ENCODE results near the gene MIER1. TPM values are rescaled to one million over a fixed set of nuclear protein-coding genes. Genes with fewer than 3 reads are reported as not detected.
A peak's percentile ranks its signal among the peaks of the same experiment; 100 is the strongest.

Gene MIER1
- total RNA-seq, 1 donor from 2014 or later: 53.2 TPM

GRCh38 chr1:66982561-66983260 is 57.9 kb downstream of the MIER1 start:
- Mint-ChIP-seq H3K36me3 (ENCODE audit: low read depth) (peaks cover 30% of the 10 kb centered on the region), H3K27me3 (ENCODE audit: insufficient read depth) (no peaks in the 10 kb centered on the region), H3K9me3 (no peaks in the 10 kb centered on the region), H3K4me1 (ENCODE audit: low read depth) (peaks cover 35% of the 10 kb centered on the region), H3K27ac (peak overlapping the region; percentile 43), H3K4me3 (no peak overlapping the region)
- no peak for DNase-seq (ENCODE audit: low spot score)
- intact Hi-C loops (cut with micrococcal nuclease): loop anchor here (2.0 to 5.0 kb wide), 6 partner anchors 70 to 445 kb away; partner anchors contain the start of gene SLC35D1

- no peak for DNase-seq (ENCODE audit: low spot score)
- H3K27ac Mint-ChIP-seq: peak overlapping the region; percentile 56
- peaks cover 35% of the 10 kb centered on the region for H3K4me1 Mint-ChIP-seq (ENCODE audit: low read depth)
- intact Hi-C loops (cut with micrococcal nuclease): loop anchor here (5.0 kb wide), 5 partner anchors 68 to 443 kb away; partner anchors contain the start of gene SLC35D1
- H3K9me3 Mint-ChIP-seq: no peaks in the 10 kb centered on the region
- H3K27me3 Mint-ChIP-seq (ENCODE audit: insufficient read depth): no peaks in the 10 kb centered on the region
- peaks cover 31% of the 10 kb centered on the region for H3K36me3 Mint-ChIP-seq (ENCODE audit: low read depth)
- no peak overlapping the region for H3K4me3 Mint-ChIP-seq
These were observed 59.7 kb downstream of the MIER1 start for GRCh38 chr1:66984491-66984890.

- intact Hi-C loops (cut with micrococcal nuclease): no loop called here
- no peak overlapping the region for H3K27ac Mint-ChIP-seq
- H3K27me3 Mint-ChIP-seq (ENCODE audit: insufficient read depth): no peaks in the 10 kb centered on the region
- no peaks in the 10 kb centered on the region for H3K9me3 Mint-ChIP-seq
- peaks cover 34% of the 10 kb centered on the region for H3K36me3 Mint-ChIP-seq (ENCODE audit: low read depth)
- no peak overlapping the region for H3K4me3 Mint-ChIP-seq
- peaks cover 33% of the 10 kb centered on the region for H3K4me1 Mint-ChIP-seq (ENCODE audit: low read depth)
- DNase-seq (ENCODE audit: low spot score): no peak
These were observed 61.0 kb downstream of the MIER1 start for GRCh38 chr1:66985835-66986234.

GRCh38 chr1:66993076-66993475 is 68.3 kb downstream of the MIER1 start:
- H3K4me3 Mint-ChIP-seq: no peak overlapping the region
- no peaks in the 10 kb centered on the region for H3K27me3 Mint-ChIP-seq (ENCODE audit: insufficient read depth)
- intact Hi-C loops (cut with micrococcal nuclease): no loop called here

DNA sequence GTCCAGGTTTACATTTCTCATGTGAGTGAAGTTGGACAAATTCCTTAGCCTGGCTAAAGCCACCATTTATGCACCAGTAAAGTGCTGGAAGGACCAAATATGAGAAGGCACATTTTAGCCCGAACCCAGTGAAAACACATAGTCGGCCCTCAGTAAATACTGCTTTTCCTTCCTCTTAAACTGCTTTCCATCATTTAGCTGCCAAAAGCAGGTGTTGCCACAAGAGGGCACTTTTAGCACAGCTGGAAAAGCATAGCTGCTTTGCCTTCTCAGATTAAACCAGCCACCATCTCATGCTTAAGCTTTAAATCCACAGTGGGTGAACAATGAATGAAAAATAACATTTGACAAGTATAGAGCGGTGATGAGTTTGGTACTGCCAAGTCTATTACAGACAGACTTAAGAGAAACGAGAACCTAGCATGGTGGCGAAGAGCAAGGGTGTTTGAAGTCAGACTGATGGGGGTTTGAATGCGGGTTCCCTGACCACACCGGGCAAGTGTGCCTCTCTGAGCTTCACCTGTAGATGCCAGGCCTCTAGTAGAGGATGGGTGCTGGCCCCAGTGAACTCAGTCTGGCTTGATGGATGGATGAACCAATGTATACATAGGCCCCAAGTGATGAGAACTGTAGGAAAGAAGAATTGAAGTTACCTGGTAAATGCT is 71.4 kb downstream of the MIER1 start:
- peak; percentile 56 for DNase-seq (ENCODE audit: low spot score)
- Mint-ChIP-seq H3K9me3 (no peaks in the 10 kb centered on the region), H3K27me3 (ENCODE audit: insufficient read depth) (no peaks in the 10 kb centered on the region), H3K36me3 (ENCODE audit: low read depth) (peaks cover 8% of the 10 kb centered on the region), H3K4me1 (ENCODE audit: low read depth) (peaks cover 22% of the 10 kb centered on the region), H3K4me3 (no peak overlapping the region), H3K27ac (peak overlapping the region; percentile 45)
- intact Hi-C loops (cut with micrococcal nuclease): loop anchor here (1.0 to 2.0 kb wide), 5 partner anchors 57 to 504 kb away; no protein-coding TSS in a partner anchor

More at GRCh38 chr1:66993076-66993475, 68.3 kb downstream of the MIER1 start:
- peaks cover 13% of the 10 kb centered on the region for H3K4me1 Mint-ChIP-seq (ENCODE audit: low read depth)
- H3K36me3 Mint-ChIP-seq (ENCODE audit: low read depth): peaks cover 16% of the 10 kb centered on the region
- H3K27ac Mint-ChIP-seq: no peak overlapping the region
- DNase-seq (ENCODE audit: low spot score): no peak
- no peaks in the 10 kb centered on the region for H3K9me3 Mint-ChIP-seq

- Mint-ChIP-seq H3K27ac (no peak overlapping the region), H3K9me3 (no peaks in the 10 kb centered on the region), H3K27me3 (ENCODE audit: insufficient read depth) (no peaks in the 10 kb centered on the region), H3K4me3 (no peak overlapping the region), H3K36me3 (ENCODE audit: low read depth) (peaks cover 22% of the 10 kb centered on the region), H3K4me1 (ENCODE audit: low read depth) (peaks cover 26% of the 10 kb centered on the region)
- intact Hi-C loops (cut with micrococcal nuclease): no loop called here
- no peak for DNase-seq (ENCODE audit: low spot score)
These were observed 74.2 kb downstream of the MIER1 start for GRCh38 chr1:66998972-66999371.

DNA sequence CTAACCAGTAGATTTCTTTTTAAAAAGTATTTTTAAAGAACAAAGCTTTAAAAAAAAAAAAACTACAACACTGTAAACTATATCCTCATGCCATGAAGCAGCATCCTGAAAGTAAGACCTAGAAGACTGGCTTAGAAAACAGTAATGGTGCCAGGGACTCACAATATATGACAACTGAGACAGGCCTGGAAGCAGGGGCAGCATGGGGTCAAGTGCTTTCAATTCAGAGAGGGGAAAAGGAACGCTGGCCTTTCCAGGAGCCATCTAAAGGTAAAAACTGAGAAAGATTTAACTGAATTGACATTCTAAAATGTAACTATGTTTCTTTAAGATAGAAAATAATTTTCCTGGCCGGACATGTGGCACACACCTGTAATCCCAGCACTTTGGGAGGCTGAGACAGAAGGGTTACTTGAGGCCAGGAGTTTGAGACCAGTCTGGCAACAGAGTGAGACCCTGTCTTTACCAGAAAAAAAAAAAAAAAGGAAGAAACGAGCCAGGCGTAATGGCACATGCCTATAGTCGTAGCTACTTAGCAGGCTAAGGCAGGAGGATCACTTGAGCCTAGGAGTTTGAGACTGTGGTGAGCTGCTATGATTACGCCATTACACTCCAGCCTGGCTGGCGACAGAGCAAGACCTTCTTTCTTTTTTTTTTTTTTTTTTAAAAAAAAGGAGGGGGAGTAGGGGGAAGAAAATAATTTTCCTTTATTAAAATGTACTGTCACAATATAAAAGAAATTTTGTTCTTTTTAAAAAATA is 75.0 kb downstream of the MIER1 start:
- Mint-ChIP-seq H3K9me3 (no peaks in the 10 kb centered on the region), H3K27ac (no peak overlapping the region), H3K27me3 (ENCODE audit: insufficient read depth) (no peaks in the 10 kb centered on the region), H3K4me1 (ENCODE audit: low read depth) (peaks cover 26% of the 10 kb centered on the region), H3K36me3 (ENCODE audit: low read depth) (peaks cover 25% of the 10 kb centered on the region), H3K4me3 (no peak overlapping the region)
- DNase-seq (ENCODE audit: low spot score): no peak
- intact Hi-C loops (cut with micrococcal nuclease): no loop called here

GRCh38 chr1:67001682-67002425 is 77.1 kb downstream of the MIER1 start:
- peaks cover 25% of the 10 kb centered on the region for H3K36me3 Mint-ChIP-seq (ENCODE audit: low read depth)

GRCh38 chr1:67004176-67004575 is 79.4 kb downstream of the MIER1 start:
- H3K9me3 Mint-ChIP-seq: no peaks in the 10 kb centered on the region
- DNase-seq (ENCODE audit: low spot score): no peak
- no peaks in the 10 kb centered on the region for H3K27me3 Mint-ChIP-seq (ENCODE audit: insufficient read depth)
- intact Hi-C loops (cut with micrococcal nuclease): no loop called here
- H3K27ac Mint-ChIP-seq: no peak overlapping the region
- peaks cover 29% of the 10 kb centered on the region for H3K36me3 Mint-ChIP-seq (ENCODE audit: low read depth)
- H3K4me3 Mint-ChIP-seq: no peak overlapping the region
- peaks cover 5% of the 10 kb centered on the region for H3K4me1 Mint-ChIP-seq (ENCODE audit: low read depth)

More at GRCh38 chr1:67001682-67002425, 77.1 kb downstream of the MIER1 start:
- intact Hi-C loops (cut with micrococcal nuclease): no loop called here
- Mint-ChIP-seq H3K4me3 (no peak overlapping the region), H3K9me3 (no peaks in the 10 kb centered on the region), H3K27me3 (ENCODE audit: insufficient read depth) (no peaks in the 10 kb centered on the region), H3K4me1 (ENCODE audit: low read depth) (peaks cover 13% of the 10 kb centered on the region), H3K27ac (no peak overlapping the region)
- DNase-seq (ENCODE audit: low spot score): no peak

GRCh38 chr1:67005068-67005467 is 80.3 kb downstream of the MIER1 start:
- intact Hi-C loops (cut with micrococcal nuclease): no loop called here
- peaks cover 37% of the 10 kb centered on the region for H3K36me3 Mint-ChIP-seq (ENCODE audit: low read depth)
- DNase-seq (ENCODE audit: low spot score): no peak
- H3K9me3 Mint-ChIP-seq: no peaks in the 10 kb centered on the region
- peaks cover 4% of the 10 kb centered on the region for H3K4me1 Mint-ChIP-seq (ENCODE audit: low read depth)
- no peak overlapping the region for H3K4me3 Mint-ChIP-seq
- no peaks in the 10 kb centered on the region for H3K27me3 Mint-ChIP-seq (ENCODE audit: insufficient read depth)
- no peak overlapping the region for H3K27ac Mint-ChIP-seq

DNA sequence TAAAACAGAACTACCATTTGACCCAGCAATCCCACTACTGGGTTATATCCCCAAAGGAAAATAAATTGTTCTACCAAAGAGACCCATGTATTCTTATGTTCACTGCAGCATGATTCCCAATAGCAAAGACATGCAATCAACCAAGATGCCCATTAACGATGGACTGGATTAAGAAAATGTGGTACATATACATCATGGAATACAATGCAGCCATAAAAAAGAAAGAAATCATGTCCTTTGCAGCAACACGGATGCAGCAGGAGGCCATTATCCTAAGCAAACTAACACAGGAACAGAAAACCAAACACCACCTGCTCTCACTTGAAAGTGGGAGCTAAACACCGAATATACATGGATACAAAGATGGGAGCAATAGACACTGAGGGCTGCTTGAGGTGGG is 85.0 kb downstream of the MIER1 start:
- Mint-ChIP-seq H3K4me1 (ENCODE audit: low read depth) (peaks cover 9% of the 10 kb centered on the region), H3K27me3 (ENCODE audit: insufficient read depth) (no peaks in the 10 kb centered on the region), H3K36me3 (ENCODE audit: low read depth) (peaks cover 43% of the 10 kb centered on the region)

GRCh38 chr1:67013573-67013972 is 88.8 kb downstream of the MIER1 start:
- no peak for DNase-seq (ENCODE audit: low spot score)
- Mint-ChIP-seq H3K4me1 (ENCODE audit: low read depth) (peaks cover 9% of the 10 kb centered on the region), H3K36me3 (ENCODE audit: low read depth) (peaks cover 37% of the 10 kb centered on the region), H3K27me3 (ENCODE audit: insufficient read depth) (no peaks in the 10 kb centered on the region), H3K27ac (no peak overlapping the region), H3K4me3 (no peak overlapping the region), H3K9me3 (no peaks in the 10 kb centered on the region)
- intact Hi-C loops (cut with micrococcal nuclease): no loop called here

More for the DNA sequence above, 85.0 kb downstream of the MIER1 start:
- H3K4me3 Mint-ChIP-seq: no peak overlapping the region
- no peaks in the 10 kb centered on the region for H3K9me3 Mint-ChIP-seq
- DNase-seq (ENCODE audit: low spot score): no peak
- no peak overlapping the region for H3K27ac Mint-ChIP-seq
- intact Hi-C loops (cut with micrococcal nuclease): no loop called here
